Breast epithelium (tissue), 3 donors: ENCODE data around the gene IMMP2L.

Experiments
- CTCF ChIP-seq, 3 donors: fragments of 450-650 bp; IDR thresholded peaks; one replicate each; pipeline ENCODE4 v1.5.1; 2016 to 2017; ENCODE audit warnings: antibody characterized with exemption in 3 of 3, mild to moderate bottlenecking in 3 of 3, moderate library complexity in 3 of 3
- POLR2A ChIP-seq: fragments of 450-650 bp; IDR thresholded peaks from one replicate; pipeline ENCODE4 v1.6.1; 2016; ENCODE audit warnings: antibody characterized with exemption, mild to moderate bottlenecking, moderate library complexity
- POLR2AphosphoS5 ChIP-seq, 3 donors: sonication (generic); formaldehyde crosslinking; IDR thresholded peaks; one replicate each; pipeline ENCODE4 v1.6.1; 2017; ENCODE audit warnings: antibody characterized with exemption in 3 of 3

- TF ChIP-seq POLR2AphosphoS5 (IDR thresholded peaks at IDR 0.05) (no peak), CTCF (IDR thresholded peaks at IDR 0.05) (no peak), POLR2A (no peak)
Measured at GRCh38 chr7:111259991-111260390, 302.3 kb downstream of the IMMP2L start.
